Body of pancreas (tissue), 4 donors: ENCODE data around the gene KCNAB2.
"Not testable (repeated sequence)": the region's sequence is repeated elsewhere in the genome, so short reads cannot be mapped to it uniquely, and the experiment has no call there.

Source experiments
- POLR2A ChIP-seq, 3 donors: fragments of 450-650 bp; IDR thresholded peaks; one replicate each; pipeline ENCODE4 v1.6.1; 2016; ENCODE audit warnings: antibody characterized with exemption in 3 of 3, mild to moderate bottlenecking in 2 of 3
- TF ChIP-seq, protein P1 (sequence below), 7 experiments: fragments of 450-650 bp in 4 of 7; fragments of 200-600 bp in 3 of 7; sonication (generic) in 3 of 7; IDR thresholded peaks; one replicate each; pipeline ENCODE4 v1.5.1; 2016 to 2019; ENCODE audit warnings: antibody characterized with exemption in 7 of 7

DNA sequence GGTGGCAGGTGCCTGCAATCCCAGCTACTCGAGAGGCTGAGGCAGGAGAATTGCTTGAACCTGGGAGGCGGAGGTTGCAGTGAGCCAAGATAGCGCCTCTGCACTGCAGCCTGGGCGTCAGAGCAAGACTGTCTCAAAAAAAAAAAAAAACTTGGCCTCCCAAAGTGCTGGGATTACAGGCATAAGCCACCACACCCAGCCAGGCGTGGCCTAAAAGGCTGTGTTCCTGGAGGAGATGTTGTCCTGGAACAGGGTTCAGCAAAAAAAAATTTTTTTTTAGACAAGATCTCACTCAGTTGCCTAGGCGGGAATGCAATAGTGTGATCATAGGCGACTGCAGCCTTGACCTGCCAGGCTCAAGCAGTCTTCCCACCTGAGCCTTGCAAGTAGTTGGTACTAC is 28.0 kb upstream of the KCNAB2 start:
- TF ChIP-seq, protein P1, sequence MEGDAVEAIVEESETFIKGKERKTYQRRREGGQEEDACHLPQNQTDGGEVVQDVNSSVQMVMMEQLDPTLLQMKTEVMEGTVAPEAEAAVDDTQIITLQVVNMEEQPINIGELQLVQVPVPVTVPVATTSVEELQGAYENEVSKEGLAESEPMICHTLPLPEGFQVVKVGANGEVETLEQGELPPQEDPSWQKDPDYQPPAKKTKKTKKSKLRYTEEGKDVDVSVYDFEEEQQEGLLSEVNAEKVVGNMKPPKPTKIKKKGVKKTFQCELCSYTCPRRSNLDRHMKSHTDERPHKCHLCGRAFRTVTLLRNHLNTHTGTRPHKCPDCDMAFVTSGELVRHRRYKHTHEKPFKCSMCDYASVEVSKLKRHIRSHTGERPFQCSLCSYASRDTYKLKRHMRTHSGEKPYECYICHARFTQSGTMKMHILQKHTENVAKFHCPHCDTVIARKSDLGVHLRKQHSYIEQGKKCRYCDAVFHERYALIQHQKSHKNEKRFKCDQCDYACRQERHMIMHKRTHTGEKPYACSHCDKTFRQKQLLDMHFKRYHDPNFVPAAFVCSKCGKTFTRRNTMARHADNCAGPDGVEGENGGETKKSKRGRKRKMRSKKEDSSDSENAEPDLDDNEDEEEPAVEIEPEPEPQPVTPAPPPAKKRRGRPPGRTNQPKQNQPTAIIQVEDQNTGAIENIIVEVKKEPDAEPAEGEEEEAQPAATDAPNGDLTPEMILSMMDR (IDR thresholded peaks at IDR 0.05) = not testable (repeated sequence)
- TF ChIP-seq POLR2A (IDR thresholded peaks at IDR 0.05) = not testable (repeated sequence)
